SK-N-SH treated with all-trans-retinoic acid at 6 μM for 48 hours (cell line): ENCODE data around the gene HIVEP3.

Experiments used
- TCF4 ChIP-seq: fragments of 250-450 bp; sonication (Bioruptor Pico); IDR thresholded peaks from 2 replicates; pipeline ENCODE4 v1.8.0; 2021; ENCODE audit warnings: mild to moderate bottlenecking, moderate library complexity, borderline replicate concordance
- ZFP30 ChIP-seq: fragments of 450-650 bp; formaldehyde crosslinking; IDR thresholded peaks from 2 replicates; pipeline ENCODE4 v1.5.0; 2022; ENCODE audit warnings: mild to moderate bottlenecking, moderate library complexity
- ZNF565 ChIP-seq: fragments of 450-650 bp; formaldehyde crosslinking; conservative IDR thresholded peaks from 2 replicates; pipeline ENCODE4 v1.5.0; 2020; ENCODE audit warnings: low read depth, mild to moderate bottlenecking, moderate library complexity
- TF ChIP-seq, protein P1 (sequence below): fragments of 250-450 bp; sonication (Bioruptor Pico); IDR thresholded peaks from 2 replicates; pipeline ENCODE4 v1.8.0; 2021; ENCODE audit warnings: low read depth, mild to moderate bottlenecking, moderate library complexity, borderline replicate concordance

DNA sequence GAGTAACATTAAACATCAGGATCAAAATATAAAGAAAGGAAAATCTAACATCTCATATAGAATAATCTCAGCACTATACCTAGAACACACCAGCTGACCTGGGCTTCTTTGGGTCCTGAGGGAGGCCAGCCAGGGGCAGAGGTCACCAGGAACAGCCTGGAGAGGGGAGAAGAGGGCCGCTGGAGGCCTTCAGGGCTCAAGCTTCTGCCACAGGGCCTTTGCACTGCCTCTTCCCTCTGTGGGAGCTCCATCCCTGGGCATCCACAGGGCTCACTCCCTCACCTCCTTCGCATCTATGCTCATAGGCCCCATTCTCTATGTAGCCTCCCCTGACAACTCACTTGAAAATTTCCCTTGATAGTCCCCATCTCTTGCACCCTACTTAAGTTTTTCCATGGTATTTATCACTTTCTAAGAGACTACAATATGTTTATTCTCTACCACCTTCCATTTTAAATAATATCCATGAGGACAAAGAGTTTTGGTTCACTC is 73.9 kb downstream of the HIVEP3 start:
- TF ChIP-seq ZNF565 (CRISPR knock-in tag) (no peak), TCF4 (CRISPR knock-in tag) (no peak), ZFP30 (CRISPR knock-in tag) (no peak)
- TF ChIP-seq, protein P1, sequence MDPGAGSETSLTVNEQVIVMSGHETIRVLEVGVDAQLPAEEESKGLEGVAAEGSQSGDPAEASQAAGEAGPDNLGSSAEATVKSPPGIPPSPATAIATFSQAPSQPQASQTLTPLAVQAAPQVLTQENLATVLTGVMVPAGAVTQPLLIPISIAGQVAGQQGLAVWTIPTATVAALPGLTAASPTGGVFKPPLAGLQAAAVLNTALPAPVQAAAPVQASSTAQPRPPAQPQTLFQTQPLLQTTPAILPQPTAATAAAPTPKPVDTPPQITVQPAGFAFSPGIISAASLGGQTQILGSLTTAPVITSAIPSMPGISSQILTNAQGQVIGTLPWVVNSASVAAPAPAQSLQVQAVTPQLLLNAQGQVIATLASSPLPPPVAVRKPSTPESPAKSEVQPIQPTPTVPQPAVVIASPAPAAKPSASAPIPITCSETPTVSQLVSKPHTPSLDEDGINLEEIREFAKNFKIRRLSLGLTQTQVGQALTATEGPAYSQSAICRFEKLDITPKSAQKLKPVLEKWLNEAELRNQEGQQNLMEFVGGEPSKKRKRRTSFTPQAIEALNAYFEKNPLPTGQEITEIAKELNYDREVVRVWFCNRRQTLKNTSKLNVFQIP: no peak
